ENCODE results near the gene FCGR2B.

DNA sequence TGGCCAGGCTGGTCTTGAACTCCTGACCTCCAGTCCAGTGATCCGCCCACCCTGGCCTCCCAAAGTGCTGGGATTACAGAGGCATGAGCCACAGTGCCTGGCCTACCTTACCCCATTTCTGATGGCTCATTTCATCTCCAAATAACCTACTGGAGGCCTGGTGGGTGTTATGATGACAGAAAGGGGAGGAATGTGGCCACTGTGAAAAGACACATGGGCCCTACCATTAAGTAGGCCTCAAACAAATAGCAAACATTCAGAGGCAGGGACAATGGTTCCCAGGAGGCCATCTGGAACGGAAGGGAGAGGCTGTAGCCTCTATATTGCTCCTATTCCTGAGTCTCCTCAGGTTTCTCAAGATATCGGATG is 43.2 kb downstream of the FCGR2B start:
- TF ChIP-seq, protein P1, sequence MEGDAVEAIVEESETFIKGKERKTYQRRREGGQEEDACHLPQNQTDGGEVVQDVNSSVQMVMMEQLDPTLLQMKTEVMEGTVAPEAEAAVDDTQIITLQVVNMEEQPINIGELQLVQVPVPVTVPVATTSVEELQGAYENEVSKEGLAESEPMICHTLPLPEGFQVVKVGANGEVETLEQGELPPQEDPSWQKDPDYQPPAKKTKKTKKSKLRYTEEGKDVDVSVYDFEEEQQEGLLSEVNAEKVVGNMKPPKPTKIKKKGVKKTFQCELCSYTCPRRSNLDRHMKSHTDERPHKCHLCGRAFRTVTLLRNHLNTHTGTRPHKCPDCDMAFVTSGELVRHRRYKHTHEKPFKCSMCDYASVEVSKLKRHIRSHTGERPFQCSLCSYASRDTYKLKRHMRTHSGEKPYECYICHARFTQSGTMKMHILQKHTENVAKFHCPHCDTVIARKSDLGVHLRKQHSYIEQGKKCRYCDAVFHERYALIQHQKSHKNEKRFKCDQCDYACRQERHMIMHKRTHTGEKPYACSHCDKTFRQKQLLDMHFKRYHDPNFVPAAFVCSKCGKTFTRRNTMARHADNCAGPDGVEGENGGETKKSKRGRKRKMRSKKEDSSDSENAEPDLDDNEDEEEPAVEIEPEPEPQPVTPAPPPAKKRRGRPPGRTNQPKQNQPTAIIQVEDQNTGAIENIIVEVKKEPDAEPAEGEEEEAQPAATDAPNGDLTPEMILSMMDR (IDR thresholded peaks at IDR 0.05) = no peak
- no peak for TF ChIP-seq POLR2A (IDR thresholded peaks at IDR 0.05)
